HG02938 (cell line): Measurements from ENCODE around the gene TRAT1.

Experiments used
- ATAC-seq: cut with Tn5 transposase; IDR thresholded peaks from one replicate; pipeline ENCODE4 v1.9.1; 2021; ENCODE audit warnings: mild to moderate bottlenecking, moderate library complexity; ENCODE audit not compliant: unreplicated experiment

TRAT1 gene

GRCh38 chr3:108849075-108849474 lies 26.5 kb downstream of the TRAT1 start:
- no peak for ATAC-seq

GRCh38 chr3:108861401-108861800 lies 38.8 kb downstream of the TRAT1 start:
- no peak for ATAC-seq

GRCh38 chr3:108862865-108863798 lies 40.5 kb downstream of the TRAT1 start:
- no peak for ATAC-seq

GRCh38 chr3:108863799-108864135 lies 41.2 kb downstream of the TRAT1 start:
- ATAC-seq = no peak

GRCh38 chr3:108877901-108878300 lies 55.3 kb downstream of the TRAT1 start:
- no peak for ATAC-seq

GRCh38 chr3:108879915-108880314 lies 57.3 kb downstream of the TRAT1 start:
- ATAC-seq = no peak

- no peak for ATAC-seq
Observed at GRCh38 chr3:108882762-108883161, 60.2 kb downstream of the TRAT1 start.

GRCh38 chr3:108883373-108883772 lies 60.8 kb downstream of the TRAT1 start:
- no peak for ATAC-seq

GRCh38 chr3:108887121-108887520 lies 64.5 kb downstream of the TRAT1 start:
- no peak for ATAC-seq

GRCh38 chr3:108887777-108888176 lies 65.2 kb downstream of the TRAT1 start:
- no peak for ATAC-seq

- no peak for ATAC-seq
Observed at GRCh38 chr3:108891833-108892232, 69.2 kb downstream of the TRAT1 start.

GRCh38 chr3:108894981-108895380 lies 72.4 kb downstream of the TRAT1 start:
- no peak for ATAC-seq

- no peak for ATAC-seq
Observed at GRCh38 chr3:108897883-108898282, 75.3 kb downstream of the TRAT1 start.

GRCh38 chr3:108899530-108899929 lies 76.9 kb downstream of the TRAT1 start:
- ATAC-seq = no peak
